Hepatocyte (in vitro differentiated cells): ENCODE measurements around the gene HSD17B1. TPM values are rescaled to one million over a fixed set of nuclear protein-coding genes. Genes with fewer than 3 reads are reported as not detected.
A peak's percentile ranks its signal among the peaks of the same experiment; 100 is the strongest.
"Not testable (repeated sequence)": the region's sequence is repeated elsewhere in the genome, so short reads cannot be mapped to it uniquely, and the experiment has no call there.

Experiments
- DNase-seq: peaks from one replicate; pipeline ENCODE4 v3.0.0-alpha.2; 2016; ENCODE audit warnings: low spot score
- H2AFZ ChIP-seq: fragments of 200-600 bp; sonication (generic); 2 replicates; pipeline ENCODE4 v1.6.0; 2016; ENCODE audit warnings: antibody characterized with exemption, mild to moderate bottlenecking
- H3K27ac ChIP-seq: fragments of 200-600 bp; sonication (generic); 2 replicates; pipeline ENCODE4 v1.5.1; 2016; ENCODE audit warnings: mild to moderate bottlenecking
- H3K27me3 ChIP-seq: fragments of 200-600 bp; sonication (generic); 2 replicates; pipeline ENCODE4 v1.6.1; 2016
- H3K36me3 ChIP-seq: fragments of 200-600 bp; sonication (generic); replicated peaks from 2 replicates; pipeline ENCODE4 v1.5.1; 2016; ENCODE audit warnings: low read depth; ENCODE audit not compliant: insufficient read depth
- H3K4me1 ChIP-seq: fragments of 200-600 bp; sonication (generic); 2 replicates; pipeline ENCODE4 v1.5.1; 2016; ENCODE audit warnings: mild to moderate bottlenecking, moderate library complexity; ENCODE audit not compliant: insufficient read depth
- H3K4me2 ChIP-seq: fragments of 200-600 bp; sonication (generic); 2 replicates; pipeline ENCODE4 v1.6.0; 2016
- H3K4me3 ChIP-seq: fragments of 200-600 bp; sonication (generic); 2 replicates; pipeline ENCODE4 v1.5.1; 2016; ENCODE audit warnings: mild to moderate bottlenecking
- H3K79me2 ChIP-seq: fragments of 200-600 bp; sonication (generic); 2 replicates; pipeline ENCODE4 v1.6.0; 2017; ENCODE audit warnings: mild to moderate bottlenecking
- H3K9me2 ChIP-seq: fragments of 200-600 bp; sonication (generic); replicated peaks from 2 replicates; pipeline ENCODE4 v1.6.0; 2017; ENCODE audit warnings: mild to moderate bottlenecking; ENCODE audit not compliant: insufficient read depth
- H3K9me3 ChIP-seq: fragments of 200-600 bp; sonication (generic); 2 replicates; pipeline ENCODE4 v1.5.1; 2016; ENCODE audit warnings: low read depth, mild to moderate bottlenecking
- H4K20me1 ChIP-seq: fragments of 200-600 bp; sonication (generic); 2 replicates; pipeline ENCODE4 v1.6.0; 2016; ENCODE audit warnings: mild to moderate bottlenecking; ENCODE audit not compliant: insufficient read depth, poor library complexity, severe bottlenecking
- CTCF ChIP-seq: fragments of 200-600 bp; sonication (generic); IDR thresholded peaks from 2 replicates; pipeline ENCODE4 v1.5.1; 2016; ENCODE audit warnings: antibody characterized with exemption, mild to moderate bottlenecking; ENCODE audit not compliant: poor library complexity
- EZH2 ChIP-seq: fragments of 200-600 bp; sonication (generic); IDR thresholded peaks from 2 replicates; pipeline ENCODE4 v1.6.1; 2016; ENCODE audit warnings: antibody characterized with exemption, mild to moderate bottlenecking, borderline replicate concordance
- EZH2phosphoT487 ChIP-seq: fragments of 200-600 bp; sonication (generic); IDR thresholded peaks from one replicate; pipeline ENCODE4 v1.6.1; 2018; ENCODE audit warnings: antibody characterized with exemption, mild to moderate bottlenecking, low read depth, moderate library complexity; ENCODE audit not compliant: unreplicated experiment, severe bottlenecking
- WGBS: methylation state at CpG from one replicate; pipeline ENCODE4 v1.1.6; 2016; ENCODE audit warnings: low lambda C conversion rate; ENCODE audit errors: missing lambda C conversion rate; 5-methylcytosine and 5-hydroxymethylcytosine counted together
- polyA plus RNA-seq: library from polyadenylated mRNA; unstranded; fragments of >200 nt; fragmentation: Nextera tagmentation; extraction: Ambion mirVana; gene quantifications from 2 replicates; pipeline ENCODE4 v1.2.1, GENCODE V29; 2016
- total RNA-seq: library from RNA; depleted of rRNA; stranded (reverse); fragments of >200 nt; gene quantifications from 2 replicates; pipeline ENCODE4 v1.2.3, GENCODE V29; 2014

HSD17B1 gene
- total RNA-seq (0.12 and 2.7 TPM in 2 replicates), polyA plus RNA-seq (4.8 and 6.6 TPM in 2 replicates)

- H2AFZ ChIP-seq, H4K20me1 ChIP-seq, H3K27me3 ChIP-seq, H3K4me3 ChIP-seq, H3K9me3 ChIP-seq, H3K9me2 ChIP-seq, H3K36me3 ChIP-seq, DNase-seq: not testable (repeated sequence)
- peak within 1 kb of the TSS; percentile 96 for H3K27ac ChIP-seq
- WGBS: 97% methylated on average over 9 of the region's 15 CpGs
- H3K4me1 ChIP-seq: peaks cover 20% of the 10 kb centered on the region
- H3K4me2 ChIP-seq: peak within 1 kb of the TSS; percentile 98
- peaks cover 26% of the 10 kb centered on the region for H3K79me2 ChIP-seq
Observed at GRCh38 chr17:42552736-42553135, at the start of gene HSD17B1. TSS of gene HSD17B1 (plus strand) at chr17:42552923. CDS start at chr17:42552934, 11 bp downstream.

DNA sequence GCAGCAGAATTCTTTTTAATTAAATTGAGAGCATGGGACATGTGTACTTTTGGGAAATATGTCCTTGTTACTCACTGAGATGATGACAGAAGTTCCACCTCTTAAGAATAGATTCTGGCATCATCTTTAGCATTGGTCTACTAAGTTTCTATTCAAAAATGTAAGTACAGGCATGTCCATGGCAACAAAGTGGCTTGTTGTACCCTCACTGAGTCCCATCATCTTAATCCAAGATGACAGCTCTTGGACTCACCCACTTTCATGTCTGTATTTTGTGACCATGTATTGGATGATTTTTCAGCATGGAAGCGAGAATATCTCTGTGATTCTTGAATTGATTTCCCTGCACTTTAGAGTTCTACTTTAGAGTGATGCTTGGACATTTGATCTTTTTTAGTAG, 49.8 kb upstream of the HSD17B1 start:
- Histone ChIP-seq H3K4me3 (no peak overlapping the region), H3K27me3 (no peaks in the 10 kb centered on the region), H2AFZ (no peak overlapping the region), H3K79me2 (no peaks in the 10 kb centered on the region), H4K20me1 (no peaks in the 10 kb centered on the region), H3K9me2 (no peaks in the 10 kb centered on the region), H3K9me3 (no peaks in the 10 kb centered on the region), H3K36me3 (no peaks in the 10 kb centered on the region), H3K4me2 (no peak overlapping the region), H3K4me1 (no peaks in the 10 kb centered on the region), H3K27ac (no peak overlapping the region)
- no peak for DNase-seq
- 100% methylated on average over 1 of the region's 1 CpG for WGBS
- TF ChIP-seq CTCF (no peak), EZH2phosphoT487 (no peak), EZH2 (no peak)

DNA sequence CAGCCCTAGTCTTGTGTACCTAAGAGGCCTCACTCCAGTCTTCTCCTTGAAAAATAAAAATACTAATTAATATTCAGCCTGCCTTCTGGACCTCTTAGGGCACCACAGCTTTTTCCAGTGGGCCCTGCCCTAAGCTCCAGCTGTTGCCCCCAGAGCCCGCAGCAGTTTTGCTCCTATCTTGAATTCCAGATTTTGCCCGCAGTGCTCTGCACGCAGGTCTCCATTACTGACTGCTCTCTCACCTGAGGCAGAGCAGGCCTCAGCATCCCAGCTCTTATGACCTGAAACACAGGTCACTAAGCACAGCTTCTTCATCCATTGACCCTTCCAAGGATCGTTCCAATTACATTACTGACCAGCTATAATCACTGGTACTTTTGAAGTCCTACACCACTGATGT, 45.1 kb upstream of the HSD17B1 start:
- no peak overlapping the region for H3K4me3 ChIP-seq
- H3K9me2 ChIP-seq: no peaks in the 10 kb centered on the region
- no peak overlapping the region for H3K27ac ChIP-seq
- H3K79me2 ChIP-seq: no peaks in the 10 kb centered on the region
- no peaks in the 10 kb centered on the region for H4K20me1 ChIP-seq
- DNase-seq: no peak
- H3K36me3 ChIP-seq: no peaks in the 10 kb centered on the region
- H3K4me1 ChIP-seq: peaks cover 5% of the 10 kb centered on the region
- H3K4me2 ChIP-seq: no peak overlapping the region
- H2AFZ ChIP-seq: no peak overlapping the region
- WGBS: 96% methylated on average over 4 of the region's 4 CpGs
- H3K27me3 ChIP-seq: no peaks in the 10 kb centered on the region
- no peaks in the 10 kb centered on the region for H3K9me3 ChIP-seq
- TF ChIP-seq EZH2 (no peak), CTCF (no peak), EZH2phosphoT487 (no peak)

GRCh38 chr17:42508426-42509165, 44.1 kb upstream of the HSD17B1 start:
- WGBS: 91% methylated on average over 12 of the region's 12 CpGs
- Histone ChIP-seq H3K36me3 (no peaks in the 10 kb centered on the region), H3K9me3 (no peaks in the 10 kb centered on the region), H3K27me3 (no peaks in the 10 kb centered on the region), H3K79me2 (no peaks in the 10 kb centered on the region), H3K27ac (no peak overlapping the region), H2AFZ (no peak overlapping the region), H4K20me1 (no peaks in the 10 kb centered on the region), H3K4me1 (peaks cover 6% of the 10 kb centered on the region), H3K4me2 (no peak overlapping the region), H3K9me2 (no peaks in the 10 kb centered on the region), H3K4me3 (no peak overlapping the region)
- no peak for TF ChIP-seq EZH2phosphoT487
- TF ChIP-seq CTCF: no peak
- TF ChIP-seq EZH2: no peak
- DNase-seq: no peak
